ENCODE measurements around the gene PCOLCE2.

DNA sequence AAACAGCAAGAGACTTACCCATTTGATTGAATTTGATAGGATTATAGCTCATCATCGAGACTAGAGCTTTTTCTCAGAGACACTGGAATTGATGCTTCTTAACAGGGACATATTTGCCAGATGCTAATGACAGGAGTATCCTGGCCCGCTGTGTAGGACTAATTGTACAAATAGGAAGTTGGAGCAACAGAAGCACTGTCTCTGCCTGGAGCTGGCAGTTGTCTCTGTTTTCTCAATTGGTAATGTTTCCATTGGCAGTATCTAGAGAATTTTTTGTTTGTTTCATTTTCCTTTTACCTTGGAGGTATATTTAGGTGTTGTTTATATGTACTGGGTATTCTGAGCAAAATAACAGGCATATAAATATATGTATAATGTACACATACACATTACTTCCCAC lies 8.9 kb upstream of the PCOLCE2 start:
- TF ChIP-seq GATA2 (IDR thresholded peaks at IDR 0.05; ENCODE audit: low read depth, low read length) (no peak), GATA3 (IDR thresholded peaks at IDR 0.05; ENCODE audit: low read depth, low read length) (no peak)
